ENCODE data around the gene TSEN15.
A peak's percentile ranks its signal among the peaks of the same experiment; 100 is the strongest.

The TSEN15 gene

DNA sequence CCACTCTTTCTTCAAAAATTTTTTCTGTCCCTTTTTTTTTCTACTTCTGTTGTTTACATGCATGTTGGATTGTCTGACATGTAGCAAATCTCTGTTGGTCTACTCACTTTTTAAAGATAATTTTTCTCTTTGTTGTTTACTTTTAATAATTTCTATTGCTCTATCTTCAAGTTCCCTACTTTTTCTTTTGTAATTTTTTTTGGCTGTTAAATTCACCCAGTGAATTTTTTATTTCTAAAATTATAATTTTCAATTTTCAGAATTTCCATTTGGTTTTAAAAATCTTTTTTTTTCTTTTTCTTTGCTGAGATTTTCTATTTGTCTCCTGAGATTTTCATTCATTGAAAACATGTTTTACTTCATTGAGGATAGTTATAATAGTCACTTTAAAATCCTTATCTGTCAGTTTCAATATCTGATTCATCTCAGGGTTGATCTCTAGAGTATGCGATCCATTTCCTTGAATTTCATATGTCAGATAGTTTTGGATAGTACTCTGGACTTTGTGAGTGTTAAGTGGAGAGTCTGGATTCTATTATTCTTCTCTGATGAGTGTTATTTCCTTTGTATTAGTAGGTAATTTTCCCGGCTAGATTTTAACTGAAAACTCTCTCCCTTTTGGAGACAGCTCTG lies 1.6 kb upstream of the TSEN15 start:
- Histone ChIP-seq H3K9me3 (ENCODE audit: insufficient read depth, low read length) (peaks cover 13% of the 10 kb centered on the region; the same call in 1 of the 2 replicates), H2AFZ (ENCODE audit: low read depth, low read length) (no peak overlapping the region), H3K4me3 (ENCODE audit: low read length) (no peak overlapping the region), H3K27me3 (ENCODE audit: low read depth, low read length) (peaks cover 10% of the 10 kb centered on the region), H3K9ac (ENCODE audit: low read length) (no peak overlapping the region), H3K36me3 (replicated peaks; ENCODE audit: low read depth, low read length) (peaks cover 3% of the 10 kb centered on the region), H3K4me2 (ENCODE audit: low read length) (no peak overlapping the region), H3K27ac (ENCODE audit: low read length) (no peak overlapping the region), H3K4me1 (ENCODE audit: low read length) (peaks cover 13% of the 10 kb centered on the region), H3K79me2 (ENCODE audit: low read length) (peaks cover 23% of the 10 kb centered on the region), H4K20me1 (ENCODE audit: insufficient read depth, low read length) (no peaks in the 10 kb centered on the region)
- no peak for TF ChIP-seq EZH2phosphoT487 (IDR thresholded peaks at IDR 0.05; ENCODE audit: low read depth)
- TF ChIP-seq, protein P1, sequence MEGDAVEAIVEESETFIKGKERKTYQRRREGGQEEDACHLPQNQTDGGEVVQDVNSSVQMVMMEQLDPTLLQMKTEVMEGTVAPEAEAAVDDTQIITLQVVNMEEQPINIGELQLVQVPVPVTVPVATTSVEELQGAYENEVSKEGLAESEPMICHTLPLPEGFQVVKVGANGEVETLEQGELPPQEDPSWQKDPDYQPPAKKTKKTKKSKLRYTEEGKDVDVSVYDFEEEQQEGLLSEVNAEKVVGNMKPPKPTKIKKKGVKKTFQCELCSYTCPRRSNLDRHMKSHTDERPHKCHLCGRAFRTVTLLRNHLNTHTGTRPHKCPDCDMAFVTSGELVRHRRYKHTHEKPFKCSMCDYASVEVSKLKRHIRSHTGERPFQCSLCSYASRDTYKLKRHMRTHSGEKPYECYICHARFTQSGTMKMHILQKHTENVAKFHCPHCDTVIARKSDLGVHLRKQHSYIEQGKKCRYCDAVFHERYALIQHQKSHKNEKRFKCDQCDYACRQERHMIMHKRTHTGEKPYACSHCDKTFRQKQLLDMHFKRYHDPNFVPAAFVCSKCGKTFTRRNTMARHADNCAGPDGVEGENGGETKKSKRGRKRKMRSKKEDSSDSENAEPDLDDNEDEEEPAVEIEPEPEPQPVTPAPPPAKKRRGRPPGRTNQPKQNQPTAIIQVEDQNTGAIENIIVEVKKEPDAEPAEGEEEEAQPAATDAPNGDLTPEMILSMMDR (IDR thresholded peaks at IDR 0.05; ENCODE audit: low read depth, low read length) = no peak

DNA sequence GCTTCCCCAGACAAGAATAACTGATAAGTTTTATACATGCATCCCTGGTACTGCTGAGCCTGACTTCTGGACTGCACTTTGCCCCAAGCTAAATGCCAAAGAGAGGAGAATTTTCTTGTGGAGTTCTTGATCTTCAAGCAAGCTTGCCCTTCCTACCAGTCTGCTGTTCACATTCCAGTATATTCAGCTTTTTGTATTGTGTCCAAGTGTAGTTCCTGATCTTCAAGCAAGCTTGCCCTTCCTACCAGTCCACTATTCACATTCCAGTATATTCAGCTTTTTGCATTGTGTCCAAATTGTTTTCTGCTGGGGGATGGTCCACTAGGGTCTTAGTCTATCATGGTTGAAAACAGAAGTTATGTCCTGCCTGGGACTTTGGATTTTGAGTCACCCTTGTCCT lies 894 bp upstream of the TSEN15 start:
- TF ChIP-seq, protein P1 (IDR thresholded peaks at IDR 0.05; ENCODE audit: low read depth, low read length) = no peak
- no peak for TF ChIP-seq EZH2phosphoT487 (IDR thresholded peaks at IDR 0.05; ENCODE audit: low read depth)
- H3K79me2 ChIP-seq (ENCODE audit: low read length) = peaks cover 23% of the 10 kb centered on the region
- peak overlapping the region; percentile 80 for H3K4me3 ChIP-seq (ENCODE audit: low read length)
- H3K27ac ChIP-seq (ENCODE audit: low read length) = peak overlapping the region; percentile 86
- H3K4me1 ChIP-seq (ENCODE audit: low read length) = peaks cover 13% of the 10 kb centered on the region
- H3K9me3 ChIP-seq (ENCODE audit: insufficient read depth, low read length) = peaks cover 13% of the 10 kb centered on the region; the same call in 1 of the 2 replicates
- peak overlapping the region; percentile 92 for H3K4me2 ChIP-seq (ENCODE audit: low read length)
- H3K27me3 ChIP-seq (ENCODE audit: low read depth, low read length) = peaks cover 10% of the 10 kb centered on the region
- no peaks in the 10 kb centered on the region for H4K20me1 ChIP-seq (ENCODE audit: insufficient read depth, low read length)
- H3K9ac ChIP-seq (ENCODE audit: low read length) = peak overlapping the region; percentile 82
- H3K36me3 ChIP-seq (replicated peaks; ENCODE audit: low read depth, low read length) = peaks cover 3% of the 10 kb centered on the region
- H2AFZ ChIP-seq (ENCODE audit: low read depth, low read length) = peak overlapping the region; percentile 97

GRCh38 chr1:184051138-184051484 lies 419 bp upstream of the TSEN15 start:
- Histone ChIP-seq H3K4me2 (ENCODE audit: low read length) (peak overlapping the region; percentile 92), H3K4me3 (ENCODE audit: low read length) (peak overlapping the region; percentile 80), H3K27ac (ENCODE audit: low read length) (peak overlapping the region; percentile 86), H3K9me3 (ENCODE audit: insufficient read depth, low read length) (peaks cover 13% of the 10 kb centered on the region; the same call in 1 of the 2 replicates), H3K36me3 (replicated peaks; ENCODE audit: low read depth, low read length) (peaks cover 3% of the 10 kb centered on the region), H3K4me1 (ENCODE audit: low read length) (peaks cover 13% of the 10 kb centered on the region), H4K20me1 (ENCODE audit: insufficient read depth, low read length) (no peaks in the 10 kb centered on the region), H3K79me2 (ENCODE audit: low read length) (peaks cover 23% of the 10 kb centered on the region), H2AFZ (ENCODE audit: low read depth, low read length) (peak overlapping the region; percentile 97), H3K27me3 (ENCODE audit: low read depth, low read length) (peaks cover 10% of the 10 kb centered on the region), H3K9ac (ENCODE audit: low read length) (peak overlapping the region; percentile 82)
- TF ChIP-seq EZH2phosphoT487 (IDR thresholded peaks at IDR 0.05; ENCODE audit: low read depth) = no peak
- TF ChIP-seq, protein P1 (IDR thresholded peaks at IDR 0.05; ENCODE audit: low read depth, low read length) = no peak

DNA sequence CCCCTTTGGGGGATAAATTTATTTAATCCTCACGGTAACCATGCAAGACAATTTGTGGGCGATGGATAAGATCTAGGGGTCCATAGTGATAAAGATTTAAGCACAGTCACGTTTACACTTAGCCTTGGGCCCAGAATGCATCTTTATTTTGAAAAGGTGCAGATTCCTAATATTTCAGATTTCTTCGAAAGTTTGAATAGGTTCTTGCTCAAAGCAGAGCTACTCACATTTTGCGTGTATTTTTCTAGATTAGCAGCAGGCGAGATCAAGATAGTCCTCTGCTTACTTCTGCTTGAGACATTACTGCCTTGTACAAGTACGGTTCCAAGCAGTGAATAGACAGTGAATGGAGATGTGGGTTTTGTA lies 647 bp downstream of the TSEN15 start:
- H3K36me3 ChIP-seq (replicated peaks; ENCODE audit: low read depth, low read length) = peaks cover 3% of the 10 kb centered on the region
- H3K4me3 ChIP-seq (ENCODE audit: low read length) = peak overlapping the region; percentile 80
- H4K20me1 ChIP-seq (ENCODE audit: insufficient read depth, low read length) = no peaks in the 10 kb centered on the region
- TF ChIP-seq EZH2phosphoT487 (IDR thresholded peaks at IDR 0.05; ENCODE audit: low read depth) = no peak
- TF ChIP-seq, protein P1 (IDR thresholded peaks at IDR 0.05; ENCODE audit: low read depth, low read length) = no peak
- peaks cover 10% of the 10 kb centered on the region for H3K27me3 ChIP-seq (ENCODE audit: low read depth, low read length)
- peak overlapping the region; percentile 86 for H3K27ac ChIP-seq (ENCODE audit: low read length)
- H3K9ac ChIP-seq (ENCODE audit: low read length) = peak overlapping the region; percentile 82
- H3K4me1 ChIP-seq (ENCODE audit: low read length) = peaks cover 13% of the 10 kb centered on the region
- peaks cover 13% of the 10 kb centered on the region; the same call in 1 of the 2 replicates for H3K9me3 ChIP-seq (ENCODE audit: insufficient read depth, low read length)
- H3K79me2 ChIP-seq (ENCODE audit: low read length) = peaks cover 28% of the 10 kb centered on the region
- H3K4me2 ChIP-seq (ENCODE audit: low read length) = peak overlapping the region; percentile 87
- H2AFZ ChIP-seq (ENCODE audit: low read depth, low read length) = peak overlapping the region; percentile 75
